ENCODE measurements around the gene CYP46A1. TPM values are rescaled to one million over a fixed set of nuclear protein-coding genes. Genes with fewer than 3 reads are reported as not detected.
A peak's percentile ranks its signal among the peaks of the same experiment; 100 is the strongest.

CYP46A1 gene
- total RNA-seq, 1 experiment from 2014 or later = not detected

- Histone ChIP-seq H3K9me2 (ENCODE audit: insufficient read depth) (no peaks in the 10 kb centered on the region), H3K4me1 (replicated peaks; ENCODE audit: insufficient read depth) (peaks cover 32% of the 10 kb centered on the region), H3K4me3 (no peak overlapping the region), H3K4me2 (no peak overlapping the region), H3K27me3 (ENCODE audit: insufficient read depth, low read depth) (no peaks in the 10 kb centered on the region), H3K9me3 (ENCODE audit: insufficient read depth, low read depth) (no peaks in the 10 kb centered on the region), H2AFZ (no peak overlapping the region), H3F3A (ENCODE audit: insufficient read depth, low read depth) (peaks cover 6% of the 10 kb centered on the region; the same call in 1 of the 2 replicates), H3K36me3 (ENCODE audit: low read depth) (no peaks in the 10 kb centered on the region), H4K20me1 (ENCODE audit: insufficient read depth) (no peaks in the 10 kb centered on the region), H3K79me2 (ENCODE audit: low read depth) (no peaks in the 10 kb centered on the region), H3K27ac (no peak overlapping the region)
- no TSS peak for BruUV-seq (replicated peaks)
- TF ChIP-seq EZH2 (IDR thresholded peaks at IDR 0.05; ENCODE audit: low read depth) = no peak
- TF ChIP-seq, protein P1, sequence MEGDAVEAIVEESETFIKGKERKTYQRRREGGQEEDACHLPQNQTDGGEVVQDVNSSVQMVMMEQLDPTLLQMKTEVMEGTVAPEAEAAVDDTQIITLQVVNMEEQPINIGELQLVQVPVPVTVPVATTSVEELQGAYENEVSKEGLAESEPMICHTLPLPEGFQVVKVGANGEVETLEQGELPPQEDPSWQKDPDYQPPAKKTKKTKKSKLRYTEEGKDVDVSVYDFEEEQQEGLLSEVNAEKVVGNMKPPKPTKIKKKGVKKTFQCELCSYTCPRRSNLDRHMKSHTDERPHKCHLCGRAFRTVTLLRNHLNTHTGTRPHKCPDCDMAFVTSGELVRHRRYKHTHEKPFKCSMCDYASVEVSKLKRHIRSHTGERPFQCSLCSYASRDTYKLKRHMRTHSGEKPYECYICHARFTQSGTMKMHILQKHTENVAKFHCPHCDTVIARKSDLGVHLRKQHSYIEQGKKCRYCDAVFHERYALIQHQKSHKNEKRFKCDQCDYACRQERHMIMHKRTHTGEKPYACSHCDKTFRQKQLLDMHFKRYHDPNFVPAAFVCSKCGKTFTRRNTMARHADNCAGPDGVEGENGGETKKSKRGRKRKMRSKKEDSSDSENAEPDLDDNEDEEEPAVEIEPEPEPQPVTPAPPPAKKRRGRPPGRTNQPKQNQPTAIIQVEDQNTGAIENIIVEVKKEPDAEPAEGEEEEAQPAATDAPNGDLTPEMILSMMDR (conservative IDR thresholded peaks at IDR 0.05) = no peak
- intact Hi-C loops (cut with micrococcal nuclease; ENCODE audit: unreplicated experiment) = no loop called here
- ChIA-PET POLR2A (ENCODE audit: unreplicated experiment) (no interaction called here), CTCF (no interaction called here)
- no peak for DNase-seq
Measured at GRCh38 chr14:99749763-99750715, 65.9 kb downstream of the CYP46A1 start.

- no peak for DNase-seq
- Histone ChIP-seq H4K20me1 (ENCODE audit: insufficient read depth) (no peaks in the 10 kb centered on the region), H3K36me3 (ENCODE audit: low read depth) (no peaks in the 10 kb centered on the region), H2AFZ (no peak overlapping the region), H3K4me3 (no peak overlapping the region), H3K4me1 (replicated peaks; ENCODE audit: insufficient read depth) (peaks cover 38% of the 10 kb centered on the region), H3K79me2 (ENCODE audit: low read depth) (no peaks in the 10 kb centered on the region), H3F3A (ENCODE audit: insufficient read depth, low read depth) (peaks cover 6% of the 10 kb centered on the region; the same call in 1 of the 2 replicates), H3K9me2 (ENCODE audit: insufficient read depth) (no peaks in the 10 kb centered on the region), H3K4me2 (no peak overlapping the region), H3K27ac (no peak overlapping the region), H3K9me3 (ENCODE audit: insufficient read depth, low read depth) (no peaks in the 10 kb centered on the region), H3K27me3 (ENCODE audit: insufficient read depth, low read depth) (no peaks in the 10 kb centered on the region)
- TF ChIP-seq, protein P1 (conservative IDR thresholded peaks at IDR 0.05) = no peak
- intact Hi-C loops (cut with micrococcal nuclease; ENCODE audit: unreplicated experiment) = no loop called here
- POLR2A ChIA-PET (ENCODE audit: unreplicated experiment) = interaction anchor here (0.5 kb wide), 1 partner anchor 449 kb away, joined by 4 read pairs; no protein-coding TSS in a partner anchor
- CTCF ChIA-PET = no interaction called here
- no TSS peak for BruUV-seq (replicated peaks)
Measured at GRCh38 chr14:99750746-99751450, 66.8 kb downstream of the CYP46A1 start.

DNA sequence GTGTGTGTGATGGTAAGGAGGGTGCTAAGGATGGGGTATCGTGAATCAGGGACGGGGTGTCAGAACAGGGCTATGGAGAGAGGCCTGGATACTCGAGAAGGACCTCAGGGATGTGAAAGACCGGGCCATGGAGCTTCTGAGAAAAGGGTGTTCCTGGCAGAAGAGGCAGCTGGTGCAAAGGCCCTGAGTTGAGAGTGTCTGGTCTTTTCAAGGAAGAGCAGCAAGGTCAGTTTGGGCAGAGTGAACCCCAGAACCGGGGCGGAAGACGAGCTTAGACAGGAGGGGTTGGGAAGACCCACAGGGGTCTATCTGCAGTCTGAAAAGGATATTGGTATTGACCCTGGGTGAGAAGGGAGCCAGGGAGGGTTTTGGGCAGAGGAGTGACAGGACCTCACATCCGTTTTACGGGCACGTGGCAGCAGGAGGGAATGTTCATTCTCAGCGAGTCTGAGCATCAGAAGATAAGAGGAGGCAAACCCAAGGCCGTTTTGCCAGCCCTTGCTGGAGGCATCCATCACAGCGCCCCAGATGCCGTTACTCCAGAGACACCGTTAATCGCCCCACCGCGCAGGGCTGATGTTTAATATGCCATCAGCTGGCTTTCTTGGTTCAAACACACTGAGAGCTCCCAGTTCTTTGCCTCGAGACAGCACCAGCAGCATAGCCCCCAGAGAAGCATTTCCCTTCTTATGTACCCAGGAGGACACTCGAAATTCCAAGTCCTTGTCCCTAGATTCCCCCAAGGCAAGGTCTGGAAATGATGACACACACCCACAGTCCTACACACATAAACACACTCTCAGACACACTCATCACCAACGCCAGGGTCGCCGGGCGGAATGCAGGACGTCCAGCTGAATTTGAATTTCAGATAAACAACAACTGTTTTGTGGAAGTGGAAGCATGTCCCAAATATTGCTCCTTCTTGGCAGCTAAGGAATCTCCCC, 67.7 kb downstream of the CYP46A1 start:
- H2AFZ ChIP-seq = no peak overlapping the region; the same call in 1 of the 2 replicates
- no peaks in the 10 kb centered on the region for H3K27me3 ChIP-seq (ENCODE audit: insufficient read depth, low read depth)
- peaks cover 47% of the 10 kb centered on the region for H3K4me1 ChIP-seq (replicated peaks; ENCODE audit: insufficient read depth)
- H3K4me2 ChIP-seq = peak overlapping the region; percentile 64
- H3K4me3 ChIP-seq = no peak overlapping the region
- no peaks in the 10 kb centered on the region for H3K9me2 ChIP-seq (ENCODE audit: insufficient read depth)
- H3K36me3 ChIP-seq (ENCODE audit: low read depth) = no peaks in the 10 kb centered on the region
- TF ChIP-seq, protein P1 (conservative IDR thresholded peaks at IDR 0.05) = no peak
- no peak for TF ChIP-seq EZH2 (IDR thresholded peaks at IDR 0.05; ENCODE audit: low read depth)
- no peaks in the 10 kb centered on the region for H4K20me1 ChIP-seq (ENCODE audit: insufficient read depth)
- H3K27ac ChIP-seq = peak overlapping the region; percentile 91
- peaks cover 9% of the 10 kb centered on the region; the same call in 1 of the 2 replicates for H3F3A ChIP-seq (ENCODE audit: insufficient read depth, low read depth)
- intact Hi-C loops (cut with micrococcal nuclease; ENCODE audit: unreplicated experiment) = no loop called here
- H3K9me3 ChIP-seq (ENCODE audit: insufficient read depth, low read depth) = no peaks in the 10 kb centered on the region
- no peak for DNase-seq
- no TSS peak for BruUV-seq (replicated peaks)
- CTCF ChIA-PET = no interaction called here
- no peaks in the 10 kb centered on the region for H3K79me2 ChIP-seq (ENCODE audit: low read depth)
- POLR2A ChIA-PET (ENCODE audit: unreplicated experiment) = interaction anchor here (0.5 kb wide), 1 partner anchor 448 kb away, joined by 4 read pairs; no protein-coding TSS in a partner anchor
